Brain microvascular endothelial cell (primary cell): ENCODE data around the gene ZDHHC1.

Source experiments
- DNase-seq: peaks from one replicate; pipeline ENCODE4 v3.0.0-alpha.2; 2020
- H3K27ac ChIP-seq: fragments of 250-450 bp; sonication (Bioruptor Pico); 2 replicates; pipeline ENCODE4 v1.5.1; 2020; ENCODE audit warnings: mild to moderate bottlenecking, moderate library complexity
- H3K27me3 ChIP-seq: fragments of 250-450 bp; sonication (Bioruptor Pico); replicated peaks from 2 replicates; pipeline ENCODE4 v1.5.1; 2020; ENCODE audit warnings: mild to moderate bottlenecking
- H3K36me3 ChIP-seq: fragments of 250-450 bp; sonication (Bioruptor Pico); replicated peaks from 2 replicates; pipeline ENCODE4 v1.5.1; 2020; ENCODE audit warnings: mild to moderate bottlenecking
- H3K4me3 ChIP-seq: 2 replicates; pipeline ENCODE4 v1.5.1; 2011; ENCODE audit warnings: low read depth, mild to moderate bottlenecking, control low read depth, low read length, moderate library complexity
- in situ Hi-C: cut with HindIII; loops from 2 replicates; pipeline ENCODE4 v1.10.0; 2017; ENCODE audit warnings: low sequenced_read_pairs, low pct_ligation_motif_present
- TF ChIP-seq, protein P1 (sequence below): IDR thresholded peaks from 2 replicates; pipeline ENCODE4 v1.5.1; 2011; ENCODE audit warnings: low read depth, mild to moderate bottlenecking, moderate library complexity, low read length, control low read depth, inconsistent platforms; ENCODE audit errors: missing control alignments

ZDHHC1 gene

DNA sequence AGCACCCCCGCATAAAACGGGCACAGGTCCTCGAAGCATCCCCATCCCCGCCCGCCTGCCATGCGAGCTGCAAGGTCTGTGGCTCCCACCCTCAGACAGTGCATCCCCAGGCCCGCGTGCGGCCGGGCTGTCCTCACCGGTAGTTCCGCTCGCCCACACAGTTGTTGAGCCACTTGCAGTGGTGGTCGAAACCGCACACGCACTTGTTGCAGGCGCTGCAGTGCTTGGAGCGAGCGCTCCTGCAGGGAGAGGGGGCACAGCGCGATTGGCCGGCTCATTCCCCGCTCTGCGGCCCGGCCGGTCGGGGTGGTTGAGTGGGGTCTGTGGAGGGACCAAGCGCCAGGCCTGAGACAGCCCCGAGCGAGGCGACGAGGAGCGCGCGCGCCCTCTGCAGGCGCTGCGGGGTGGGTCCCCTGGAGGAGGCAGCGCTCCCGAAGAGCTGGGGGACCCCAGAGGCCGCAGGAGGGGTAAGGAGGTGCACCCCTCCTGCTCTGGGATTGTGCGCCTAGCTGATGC lies 17.0 kb downstream of the ZDHHC1 start:
- no peak for DNase-seq
- in situ Hi-C loops = no loop called here
- TF ChIP-seq, protein P1, sequence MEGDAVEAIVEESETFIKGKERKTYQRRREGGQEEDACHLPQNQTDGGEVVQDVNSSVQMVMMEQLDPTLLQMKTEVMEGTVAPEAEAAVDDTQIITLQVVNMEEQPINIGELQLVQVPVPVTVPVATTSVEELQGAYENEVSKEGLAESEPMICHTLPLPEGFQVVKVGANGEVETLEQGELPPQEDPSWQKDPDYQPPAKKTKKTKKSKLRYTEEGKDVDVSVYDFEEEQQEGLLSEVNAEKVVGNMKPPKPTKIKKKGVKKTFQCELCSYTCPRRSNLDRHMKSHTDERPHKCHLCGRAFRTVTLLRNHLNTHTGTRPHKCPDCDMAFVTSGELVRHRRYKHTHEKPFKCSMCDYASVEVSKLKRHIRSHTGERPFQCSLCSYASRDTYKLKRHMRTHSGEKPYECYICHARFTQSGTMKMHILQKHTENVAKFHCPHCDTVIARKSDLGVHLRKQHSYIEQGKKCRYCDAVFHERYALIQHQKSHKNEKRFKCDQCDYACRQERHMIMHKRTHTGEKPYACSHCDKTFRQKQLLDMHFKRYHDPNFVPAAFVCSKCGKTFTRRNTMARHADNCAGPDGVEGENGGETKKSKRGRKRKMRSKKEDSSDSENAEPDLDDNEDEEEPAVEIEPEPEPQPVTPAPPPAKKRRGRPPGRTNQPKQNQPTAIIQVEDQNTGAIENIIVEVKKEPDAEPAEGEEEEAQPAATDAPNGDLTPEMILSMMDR = peak; percentile 80
- no peaks in the 10 kb centered on the region for H3K27me3 ChIP-seq
- H3K4me3 ChIP-seq = no peak overlapping the region
- no peak overlapping the region for H3K27ac ChIP-seq
- no peaks in the 10 kb centered on the region for H3K36me3 ChIP-seq

DNA sequence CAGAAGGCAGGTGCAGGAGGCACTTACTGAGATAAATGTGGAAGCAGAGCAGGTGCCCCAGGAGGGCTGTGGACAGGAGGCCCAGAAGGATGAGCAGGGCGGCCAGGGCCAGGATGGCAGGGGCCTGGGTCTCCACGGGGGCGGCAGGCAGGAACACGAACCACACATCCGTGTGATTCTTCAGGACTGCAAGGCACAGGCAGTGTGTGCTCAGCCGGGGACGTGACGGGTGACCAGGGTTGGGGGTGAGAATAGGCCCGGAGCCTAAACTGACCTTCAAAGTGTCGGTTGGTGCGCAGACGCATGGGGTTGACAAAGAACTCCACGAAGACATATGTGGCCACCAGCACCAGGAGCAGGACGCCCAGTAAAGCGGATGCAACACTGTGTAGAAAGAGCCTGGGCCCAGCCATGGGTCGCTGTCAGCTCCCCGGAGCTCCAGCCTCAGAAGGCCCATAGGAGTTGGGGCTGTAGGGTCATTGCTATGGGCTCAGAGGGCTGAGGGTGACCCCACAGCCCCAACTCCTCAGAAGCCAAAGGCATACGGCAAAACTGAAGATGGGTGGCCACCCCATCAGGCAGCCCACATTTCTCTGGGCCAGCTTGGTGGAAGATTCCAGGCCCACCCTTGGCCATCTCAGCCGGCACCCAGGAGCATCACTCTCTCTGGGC lies 17.6 kb downstream of the ZDHHC1 start:
- H3K27ac ChIP-seq = no peak overlapping the region
- peaks cover 4% of the 10 kb centered on the region for H3K27me3 ChIP-seq
- in situ Hi-C loops = no loop called here
- TF ChIP-seq, protein P1 = no peak
- no peak for DNase-seq
- H3K36me3 ChIP-seq = no peaks in the 10 kb centered on the region
- H3K4me3 ChIP-seq = no peak overlapping the region

GRCh38 chr16:67397812-67398545 lies 18.3 kb downstream of the ZDHHC1 start:
- H3K27me3 ChIP-seq = peaks cover 4% of the 10 kb centered on the region
- H3K36me3 ChIP-seq = no peaks in the 10 kb centered on the region
- no peak for DNase-seq
- TF ChIP-seq, protein P1 = no peak
- H3K27ac ChIP-seq = no peak overlapping the region
- no peak overlapping the region for H3K4me3 ChIP-seq
- in situ Hi-C loops = no loop called here

DNA sequence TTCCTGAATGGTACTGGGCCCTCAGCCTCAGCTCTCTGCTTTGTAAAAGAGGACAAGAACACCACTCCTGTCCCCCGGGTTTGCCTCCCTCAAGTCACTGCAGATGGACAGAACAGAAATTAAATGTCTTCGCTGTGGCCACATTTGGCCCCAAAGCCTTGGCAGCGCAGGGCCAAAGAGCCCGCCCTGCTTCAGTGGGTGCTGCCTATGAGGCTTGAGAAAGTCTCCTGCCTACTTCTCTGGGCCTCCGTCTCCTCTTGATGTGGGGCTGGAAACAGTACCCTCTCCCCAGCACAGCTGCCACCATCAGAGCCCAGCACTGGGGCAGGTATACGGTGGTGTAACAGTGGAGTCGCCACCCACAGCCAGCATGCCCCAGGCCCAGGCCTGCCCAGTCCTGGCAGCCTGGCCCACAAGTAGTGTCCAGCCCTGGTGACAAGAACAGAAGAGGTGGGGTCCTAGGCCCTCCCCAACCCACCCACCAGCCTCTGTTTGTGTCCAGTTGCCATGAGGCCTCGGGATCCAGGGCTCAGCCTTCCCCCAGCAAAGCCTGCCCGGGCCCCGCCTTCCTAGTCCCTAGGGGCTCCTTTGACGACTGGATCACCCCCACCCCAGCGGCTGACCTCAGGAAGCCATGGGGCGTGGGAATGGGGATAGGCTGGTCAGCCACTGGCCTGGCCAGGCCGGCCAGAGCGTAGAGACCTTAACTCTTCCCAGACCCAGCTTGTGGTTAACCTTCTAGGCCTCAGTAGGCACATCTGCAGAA lies 19.1 kb downstream of the ZDHHC1 start:
- Histone ChIP-seq H3K4me3 (no peak overlapping the region), H3K36me3 (no peaks in the 10 kb centered on the region), H3K27ac (no peak overlapping the region), H3K27me3 (peaks cover 4% of the 10 kb centered on the region)
- in situ Hi-C loops = no loop called here
- DNase-seq = no peak
- TF ChIP-seq, protein P1 = no peak

DNA sequence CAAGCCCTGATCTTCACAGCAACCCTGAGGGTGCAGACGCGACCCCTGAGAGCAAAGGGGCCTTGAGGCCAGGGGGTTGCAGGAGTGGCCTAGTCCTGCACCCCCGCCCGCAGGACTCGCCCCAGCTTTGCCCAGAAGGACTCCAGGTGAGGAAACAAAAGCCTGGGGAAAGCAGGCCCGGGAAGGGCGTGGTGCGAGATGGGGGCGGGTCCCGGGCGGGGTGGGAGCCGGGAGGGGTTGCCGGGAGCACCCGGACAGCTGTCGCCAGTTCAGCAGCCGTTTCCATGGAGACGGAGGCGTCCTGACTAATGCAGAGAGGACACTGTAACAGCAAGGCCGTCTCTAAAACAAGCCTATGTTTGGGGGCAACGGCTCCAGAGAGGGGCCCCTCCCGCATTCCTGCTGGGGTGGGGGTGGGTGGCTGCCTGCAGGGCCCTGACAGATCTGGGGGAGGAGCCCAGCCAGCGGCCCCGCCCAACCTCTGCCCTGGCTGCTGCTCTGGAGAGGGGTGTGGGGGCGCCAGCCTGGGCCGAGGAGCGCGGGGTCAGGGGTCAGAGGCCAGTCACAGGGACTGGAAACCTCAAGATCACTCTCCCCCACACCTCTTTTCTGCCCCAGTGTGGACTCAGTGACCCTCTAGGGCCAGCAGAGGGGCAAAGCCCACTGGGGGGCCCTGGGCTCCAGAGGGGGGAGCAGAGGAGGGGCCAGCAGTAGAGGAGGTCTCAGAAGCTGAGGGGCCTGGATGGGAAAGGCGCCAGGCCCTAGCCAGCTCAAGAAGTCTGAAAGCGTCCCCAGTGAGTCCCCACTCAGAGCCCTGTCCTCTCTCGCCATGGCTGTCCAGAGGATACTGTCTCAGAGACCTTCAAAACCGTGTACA lies 19.9 kb downstream of the ZDHHC1 start:
- peak; percentile 90 for DNase-seq
- TF ChIP-seq, protein P1 = no peak
- Histone ChIP-seq H3K36me3 (no peaks in the 10 kb centered on the region), H3K27me3 (peaks cover 4% of the 10 kb centered on the region), H3K4me3 (no peak overlapping the region), H3K27ac (no peak overlapping the region)
- in situ Hi-C loops = no loop called here
